CD4-positive, alpha-beta T cell treated with Interleukin-15 for 1 hour (primary cell): ENCODE data around the gene NUDT14.

Experiments used
- DNase-seq: peaks from one replicate; pipeline ENCODE4 v3.0.0-alpha.2; 2020

The NUDT14 gene

DNA sequence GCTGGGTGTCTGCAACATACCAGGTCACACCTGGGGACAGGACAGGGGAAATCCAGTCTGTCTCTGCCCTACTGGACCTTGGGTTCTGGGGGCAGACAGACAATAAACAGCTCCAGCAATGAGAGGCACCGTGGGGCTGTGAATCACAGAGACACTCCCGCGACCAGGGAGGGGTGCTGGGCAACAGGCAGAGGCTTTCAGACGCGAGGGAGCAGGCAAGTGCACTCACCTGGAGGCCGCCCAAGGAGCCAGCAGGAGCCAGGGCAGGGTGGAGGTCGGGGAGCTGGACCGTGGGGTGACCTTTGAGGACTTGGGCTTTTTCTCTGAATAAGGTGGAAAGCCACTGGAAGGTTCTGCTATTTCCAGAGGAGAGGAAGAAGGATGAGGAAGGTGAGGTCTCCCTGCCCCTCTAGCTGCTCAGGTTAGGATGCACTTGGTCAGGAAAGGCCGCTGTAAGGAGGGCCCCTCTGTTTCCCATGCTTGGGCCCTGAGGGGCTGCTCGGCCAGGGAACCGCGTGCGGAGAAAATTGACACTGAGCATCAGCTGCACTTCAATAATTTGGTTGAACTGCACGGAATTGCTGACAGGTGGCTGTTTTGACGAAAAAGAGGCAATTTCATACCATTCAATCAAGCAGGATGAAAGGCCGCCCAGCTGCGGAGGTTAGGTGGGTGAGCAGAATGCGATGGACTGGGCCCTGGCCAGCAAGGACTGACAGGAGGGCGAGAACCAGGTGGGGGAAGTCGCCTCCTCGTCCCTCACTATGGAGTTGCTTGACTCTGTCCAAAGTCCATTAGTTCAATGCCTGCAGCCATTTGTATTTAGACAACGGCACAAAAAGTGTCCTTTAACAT is 54.8 kb downstream of the NUDT14 start:
- DNase-seq: no peak

DNA sequence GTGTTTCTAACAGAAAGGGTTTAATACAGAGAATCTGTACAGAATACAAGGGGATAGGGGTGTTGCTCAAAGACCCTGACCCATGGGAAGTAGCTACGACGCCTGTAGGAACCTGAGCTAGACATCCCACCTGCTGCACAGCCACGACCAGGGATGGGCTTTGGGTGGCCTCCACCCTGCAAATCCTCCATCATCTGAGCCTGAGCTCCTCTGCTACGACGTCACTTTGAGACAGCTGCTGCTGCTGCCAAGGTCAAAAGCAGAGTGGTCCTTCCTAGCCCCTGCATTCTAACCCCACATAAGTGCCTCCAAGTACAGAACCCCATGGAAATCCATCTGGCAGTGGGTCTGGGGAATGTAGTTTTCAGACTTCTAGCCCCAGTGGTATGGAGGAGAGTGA is 56.3 kb downstream of the NUDT14 start:
- DNase-seq: no peak

DNA sequence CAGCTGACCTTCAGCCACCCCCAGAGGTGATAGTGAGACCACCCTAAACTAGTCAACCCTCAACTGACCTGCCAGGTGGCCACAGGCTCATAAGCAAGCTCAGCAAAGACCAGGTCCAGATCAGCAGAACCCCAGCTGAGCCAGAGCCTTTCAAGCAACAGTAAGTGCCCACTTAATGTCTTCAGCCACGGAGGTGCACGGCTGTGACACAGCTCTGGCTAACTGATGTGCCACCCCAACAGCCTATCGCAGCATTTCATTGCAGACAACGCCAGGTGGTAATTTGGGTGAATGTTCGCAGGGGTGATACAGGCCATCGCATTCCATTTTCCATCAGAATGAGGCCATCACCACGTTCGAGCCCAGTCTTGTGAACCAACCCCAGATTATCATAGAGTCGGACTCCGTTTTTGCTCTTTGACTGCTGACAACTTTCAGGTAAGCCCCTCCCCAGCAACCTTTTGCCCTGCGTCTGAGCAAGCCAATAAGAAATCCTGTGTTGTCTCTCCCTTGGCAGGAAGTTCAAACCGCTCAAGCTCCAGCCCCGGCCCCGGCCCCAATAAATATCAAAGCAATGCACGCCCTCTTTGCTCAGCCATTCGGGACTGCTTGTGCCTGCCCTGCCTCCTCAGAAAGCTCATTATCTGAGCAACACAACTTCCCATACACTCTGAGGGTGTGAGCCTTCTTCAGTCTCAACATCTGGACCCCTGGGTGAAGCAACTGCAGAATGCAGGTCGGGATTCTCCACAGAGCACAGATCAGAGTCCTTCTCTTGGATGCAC is 56.9 kb downstream of the NUDT14 start:
- DNase-seq: no peak

DNA sequence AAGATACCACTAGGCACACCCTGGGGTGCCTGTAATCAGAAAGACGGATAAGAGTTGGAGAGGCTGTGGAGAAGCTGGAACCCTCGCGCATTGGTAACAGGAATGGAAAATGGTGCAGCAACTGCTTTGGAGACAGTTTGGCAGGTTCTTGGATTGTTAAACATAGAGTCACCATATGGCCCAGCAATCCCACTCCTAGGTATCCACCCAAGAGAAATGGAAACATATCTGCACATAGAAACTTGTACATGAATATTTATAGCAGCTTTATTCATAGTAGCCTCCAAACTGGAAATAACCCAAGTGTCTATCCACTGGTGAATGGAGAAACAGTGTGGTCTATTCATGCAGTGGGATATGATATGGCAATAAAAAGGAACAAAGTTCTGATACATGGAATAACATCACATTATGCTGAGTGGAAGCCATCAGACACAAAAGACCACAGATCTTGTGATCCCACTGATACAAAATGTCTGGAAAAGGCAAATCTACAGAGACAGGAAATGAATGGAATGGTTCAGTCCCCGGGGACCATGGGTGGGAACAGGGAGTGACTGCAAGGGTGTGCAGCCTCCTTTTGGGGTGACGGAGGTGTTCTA is 57.9 kb downstream of the NUDT14 start:
- DNase-seq: no peak
